Measurements from ENCODE around the gene UCMA.
"Not testable (repeated sequence)": the region's sequence is repeated elsewhere in the genome, so short reads cannot be mapped to it uniquely, and the experiment has no call there.

DNA sequence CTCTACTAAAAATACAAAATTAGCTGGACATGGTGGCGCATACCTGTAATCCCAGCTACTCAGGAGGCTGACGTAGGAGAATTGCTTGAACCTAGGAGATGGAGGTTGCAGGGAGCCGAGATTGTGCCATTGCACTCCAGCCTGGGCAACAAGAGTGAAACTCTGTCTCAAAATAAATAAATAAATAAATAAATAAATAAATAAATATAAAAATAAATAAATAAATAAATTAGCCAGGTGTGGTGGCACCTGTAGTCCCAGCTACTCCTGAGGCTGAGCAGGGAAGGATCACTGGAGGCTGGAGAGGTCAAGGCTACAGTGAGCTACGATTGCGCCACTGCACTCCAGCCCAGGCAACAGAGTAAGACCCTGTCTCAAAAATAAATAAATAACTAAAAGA, 8.1 kb upstream of the UCMA start:
- not testable (repeated sequence) for TF ChIP-seq CTCF, POLR2A, POLR2AphosphoS5 (IDR thresholded peaks at IDR 0.05)

Measured in breast epithelium (tissue), 3 donors.